MM.1S (cell line): ENCODE measurements around the gene AMACR.

Experiments
- DNase-seq: peaks from one replicate; pipeline ENCODE4 v3.0.0-alpha.2; 2015
- H2AFZ ChIP-seq: fragments of 300-600 bp; sonication (generic); 2 replicates; pipeline ENCODE4 v1.6.0; 2016; ENCODE audit warnings: antibody characterized with exemption, low read length
- H3F3A ChIP-seq: fragments of 300-600 bp; sonication (generic); 2 replicates; pipeline ENCODE4 v1.6.1; 2016; ENCODE audit warnings: mild to moderate bottlenecking, antibody characterized with exemption, low read length, moderate library complexity, mixed read lengths; ENCODE audit not compliant: insufficient read depth
- H3K27ac ChIP-seq: fragments of 300-600 bp; sonication (generic); 2 replicates; pipeline ENCODE4 v1.5.1; 2016; ENCODE audit warnings: mild to moderate bottlenecking, low read length
- H3K27me3 ChIP-seq: fragments of 300-600 bp; sonication (generic); replicated peaks from 2 replicates; pipeline ENCODE4 v1.6.0; 2016; ENCODE audit warnings: low read length; ENCODE audit not compliant: insufficient read depth
- H3K36me3 ChIP-seq: fragments of 300-600 bp; sonication (generic); replicated peaks from 2 replicates; pipeline ENCODE4 v1.6.1; 2016; ENCODE audit warnings: mild to moderate bottlenecking, low read length, mixed read lengths; ENCODE audit not compliant: insufficient read depth
- H3K4me1 ChIP-seq: fragments of 300-600 bp; sonication (generic); 2 replicates; pipeline ENCODE4 v1.6.1; 2016; ENCODE audit warnings: low read length, mixed read lengths
- H3K4me2 ChIP-seq: fragments of 300-600 bp; sonication (generic); 2 replicates; pipeline ENCODE4 v1.6.0; 2016; ENCODE audit warnings: low read depth, low read length
- H3K4me3 ChIP-seq: fragments of 300-600 bp; sonication (generic); 2 replicates; pipeline ENCODE4 v1.5.1; 2016; ENCODE audit warnings: low read length, mixed read lengths
- H3K79me2 ChIP-seq: fragments of 300-600 bp; sonication (generic); 2 replicates; pipeline ENCODE4 v1.6.1; 2016; ENCODE audit warnings: mixed run types, low read length, mixed read lengths
- H3K9ac ChIP-seq: fragments of 300-600 bp; sonication (generic); 2 replicates; pipeline ENCODE4 v1.6.1; 2016; ENCODE audit warnings: low read length, mixed read lengths
- H3K9me2 ChIP-seq: fragments of 300-600 bp; sonication (generic); replicated peaks from 2 replicates; pipeline ENCODE4 v1.6.1; 2016; ENCODE audit warnings: mild to moderate bottlenecking, low read length, mixed read lengths; ENCODE audit not compliant: insufficient read depth
- H3K9me3 ChIP-seq: fragments of 300-600 bp; sonication (generic); replicated peaks from 2 replicates; pipeline ENCODE4 v1.6.1; 2016; ENCODE audit warnings: mild to moderate bottlenecking, low read length, mixed read lengths; ENCODE audit not compliant: insufficient read depth
- H4K20me1 ChIP-seq: fragments of 300-600 bp; sonication (generic); 2 replicates; pipeline ENCODE4 v1.6.1; 2016; ENCODE audit warnings: mild to moderate bottlenecking, low read length, moderate library complexity, mixed read lengths; ENCODE audit not compliant: insufficient read depth
- CTCF ChIP-seq: fragments of 300-600 bp; sonication (generic); IDR thresholded peaks from 2 replicates; pipeline ENCODE4 v1.5.1; 2016; ENCODE audit warnings: antibody characterized with exemption, low read length, mixed read lengths
- EZH2 ChIP-seq: fragments of 300-600 bp; sonication (generic); optimal IDR thresholded peaks from 2 replicates; pipeline ENCODE3; 2017; ENCODE audit warnings: low read depth, mild to moderate bottlenecking, antibody characterized with exemption, low read length, mixed read lengths
- EZH2phosphoT487 ChIP-seq: fragments of 300-600 bp; sonication (generic); IDR thresholded peaks from 2 replicates; pipeline ENCODE4 v1.6.1; 2018; ENCODE audit warnings: antibody characterized with exemption, low read length

Gene AMACR

GRCh38 chr5:34017254-34017653, 9.4 kb upstream of the AMACR start:
- no peak overlapping the region for H3K9ac ChIP-seq
- H2AFZ ChIP-seq, result no peak overlapping the region
- no peaks in the 10 kb centered on the region for H3K79me2 ChIP-seq
- no peaks in the 10 kb centered on the region for H4K20me1 ChIP-seq
- 0 out of 2 replicates have a peak, but pooled peaks cover 4% of the 10 kb centered on the region for H3F3A ChIP-seq
- H3K4me3 ChIP-seq, result no peak overlapping the region
- no peaks in the 10 kb centered on the region for H3K9me2 ChIP-seq
- DNase-seq, result no peak
- no peak for TF ChIP-seq EZH2
- no peak for TF ChIP-seq EZH2phosphoT487
- TF ChIP-seq CTCF, result no peak
- H3K4me2 ChIP-seq, result no peak overlapping the region
- H3K4me1 ChIP-seq, result peaks cover 6% of the 10 kb centered on the region
- no peaks in the 10 kb centered on the region for H3K9me3 ChIP-seq
- no peaks in the 10 kb centered on the region for H3K27me3 ChIP-seq
- H3K27ac ChIP-seq, result no peak overlapping the region
- no peaks in the 10 kb centered on the region for H3K36me3 ChIP-seq

GRCh38 chr5:34016750-34017149, 8.9 kb upstream of the AMACR start:
- H4K20me1 ChIP-seq, result no peaks in the 10 kb centered on the region
- H3K9me2 ChIP-seq, result no peaks in the 10 kb centered on the region
- no peak overlapping the region for H2AFZ ChIP-seq
- H3K79me2 ChIP-seq, result no peaks in the 10 kb centered on the region
- H3K27ac ChIP-seq, result no peak overlapping the region
- H3K4me1 ChIP-seq, result peaks cover under 1% of the 10 kb centered on the region
- H3F3A ChIP-seq, result no peaks in the 10 kb centered on the region
- no peak overlapping the region for H3K4me2 ChIP-seq
- H3K9me3 ChIP-seq, result no peaks in the 10 kb centered on the region
- no peak for TF ChIP-seq EZH2phosphoT487
- TF ChIP-seq EZH2, result no peak
- no peak for TF ChIP-seq CTCF
- no peaks in the 10 kb centered on the region for H3K36me3 ChIP-seq
- H3K27me3 ChIP-seq, result no peaks in the 10 kb centered on the region
- H3K4me3 ChIP-seq, result no peak overlapping the region
- H3K9ac ChIP-seq, result no peak overlapping the region
- DNase-seq, result no peak

GRCh38 chr5:34016222-34016621, 8.4 kb upstream of the AMACR start:
- Histone ChIP-seq H3K9ac (no peak overlapping the region), H2AFZ (no peak overlapping the region), H3K27ac (no peak overlapping the region), H3K36me3 (no peaks in the 10 kb centered on the region), H3K9me3 (no peaks in the 10 kb centered on the region), H3K4me1 (no peaks in the 10 kb centered on the region), H3K4me2 (no peak overlapping the region), H3K79me2 (no peaks in the 10 kb centered on the region), H3F3A (no peaks in the 10 kb centered on the region), H3K9me2 (no peaks in the 10 kb centered on the region), H3K4me3 (no peak overlapping the region), H4K20me1 (no peaks in the 10 kb centered on the region), H3K27me3 (no peaks in the 10 kb centered on the region)
- TF ChIP-seq EZH2phosphoT487 (no peak), CTCF (no peak), EZH2 (no peak)
- DNase-seq, result no peak
